Gastrocnemius medialis (tissue), 4 donors: ENCODE measurements around the gene UTY.

Experiments
- POLR2A ChIP-seq, 2 donors: fragments of 450-650 bp; IDR thresholded peaks; one replicate each; pipeline ENCODE4 v1.6.1; 2017; ENCODE audit warnings: antibody characterized with exemption in 2 of 2, mild to moderate bottlenecking in 2 of 2, moderate library complexity in 2 of 2
- TF ChIP-seq, protein P1 (sequence below), 5 experiments: fragments of 450-650 bp in 3 of 5; fragments of 200-600 bp in 2 of 5; sonication (generic) in 2 of 5; IDR thresholded peaks in 4 of 5; conservative IDR thresholded peaks in 1 of 5; 1 replicate in 4 of 5; 2 replicates in 1 of 5; pipeline ENCODE4 v1.5.1; 2016 to 2019; ENCODE audit warnings: antibody characterized with exemption in 5 of 5, mild to moderate bottlenecking in 3 of 5, moderate library complexity in 3 of 5

DNA sequence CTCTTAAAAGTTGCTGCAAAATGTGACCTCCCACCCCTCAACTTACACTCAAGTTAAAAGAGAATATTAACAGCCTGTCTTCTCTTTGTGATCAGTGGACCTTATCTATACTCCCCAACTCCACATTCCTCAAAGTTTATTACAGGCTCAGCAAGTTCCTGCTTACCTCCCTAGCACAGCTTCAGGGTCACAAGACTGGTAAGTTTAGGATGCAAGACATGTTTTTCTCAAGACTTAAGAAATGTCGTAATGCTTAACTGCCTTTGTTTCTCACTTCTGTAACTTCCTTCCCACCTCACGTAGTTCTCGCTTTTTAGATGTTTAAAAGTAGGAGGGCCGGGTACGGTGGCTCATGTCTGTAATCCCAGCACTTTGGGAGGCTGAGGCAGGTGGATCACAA lies 132.7 kb downstream of the UTY start:
- TF ChIP-seq POLR2A (IDR thresholded peaks at IDR 0.05), result no peak
- TF ChIP-seq, protein P1, sequence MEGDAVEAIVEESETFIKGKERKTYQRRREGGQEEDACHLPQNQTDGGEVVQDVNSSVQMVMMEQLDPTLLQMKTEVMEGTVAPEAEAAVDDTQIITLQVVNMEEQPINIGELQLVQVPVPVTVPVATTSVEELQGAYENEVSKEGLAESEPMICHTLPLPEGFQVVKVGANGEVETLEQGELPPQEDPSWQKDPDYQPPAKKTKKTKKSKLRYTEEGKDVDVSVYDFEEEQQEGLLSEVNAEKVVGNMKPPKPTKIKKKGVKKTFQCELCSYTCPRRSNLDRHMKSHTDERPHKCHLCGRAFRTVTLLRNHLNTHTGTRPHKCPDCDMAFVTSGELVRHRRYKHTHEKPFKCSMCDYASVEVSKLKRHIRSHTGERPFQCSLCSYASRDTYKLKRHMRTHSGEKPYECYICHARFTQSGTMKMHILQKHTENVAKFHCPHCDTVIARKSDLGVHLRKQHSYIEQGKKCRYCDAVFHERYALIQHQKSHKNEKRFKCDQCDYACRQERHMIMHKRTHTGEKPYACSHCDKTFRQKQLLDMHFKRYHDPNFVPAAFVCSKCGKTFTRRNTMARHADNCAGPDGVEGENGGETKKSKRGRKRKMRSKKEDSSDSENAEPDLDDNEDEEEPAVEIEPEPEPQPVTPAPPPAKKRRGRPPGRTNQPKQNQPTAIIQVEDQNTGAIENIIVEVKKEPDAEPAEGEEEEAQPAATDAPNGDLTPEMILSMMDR (IDR thresholded peaks at IDR 0.05 in 4 of 5, conservative IDR thresholded peaks at IDR 0.05 in 1 of 5), result no peak
